K562 (cell line): ENCODE data around the gene TUBA4B. TPM values are rescaled to one million over a fixed set of nuclear protein-coding genes. Genes with fewer than 3 reads are reported as not detected.

Experiments
- CSDE1 ChIP-seq, 2 experiments: fragments of 450-650 bp; IDR thresholded peaks; 2 replicates each; pipeline ENCODE4 v1.6.1; 2016; ENCODE audit warnings: mild to moderate bottlenecking in 1 of 2
- E2F8 ChIP-seq: fragments of 450-650 bp; IDR thresholded peaks from 2 replicates; pipeline ENCODE4 v1.7.1; 2018; ENCODE audit warnings: mild to moderate bottlenecking, low read depth; ENCODE audit not compliant: partially characterized antibody
- LCOR ChIP-seq: sonication (generic); formaldehyde crosslinking; IDR thresholded peaks from 2 replicates; pipeline ENCODE4 v1.8.0; 2022; ENCODE audit warnings: mild to moderate bottlenecking, missing genetic modification reagents
- TEAD1 ChIP-seq, 2 experiments: fragments of 450-650 bp in 1 of 2; sonication (generic) in 1 of 2; formaldehyde crosslinking; IDR thresholded peaks; 2 replicates each; pipeline versions ENCODE4 v1.4.0 to v1.8.0; 2020 to 2022; ENCODE audit warnings: mild to moderate bottlenecking in 2 of 2, missing genetic modification reagents in 1 of 2
- TSC22D4 ChIP-seq: fragments of 450-650 bp; IDR thresholded peaks from 2 replicates; pipeline ENCODE4 v1.6.1; 2016; ENCODE audit warnings: missing genetic modification characterization, missing biosample characterization, control low read depth
- polyA plus RNA-seq, 8 experiments: library from polyadenylated mRNA; depleted of rRNA in 4 of 8; stranded (reverse) in 5 of 8; unstranded in 3 of 8; fragments of >200 nt; fragmentation: Nextera tagmentation in 2 of 8; fragmentation: Illumina TruSeq in 1 of 8; extraction: Ambion mirVana in 2 of 8; extraction: Trizol in 1 of 8; gene quantifications; 2 replicates each; pipeline versions ENCODE4 v1.2.1 to v1.2.3, GENCODE V29; 2011 to 2014; ENCODE audit warnings: inconsistent platforms in 1 of 8, missing spikeins in 1 of 8
- total RNA-seq, 7 experiments: library from RNA; depleted of rRNA in 6 of 7; stranded (reverse); fragments of >200 nt in 6 of 7; fragmentation: Illumina TruSeq in 2 of 7; extraction: Trizol in 2 of 7; gene quantifications; 2 replicates each; pipeline versions ENCODE4 v1.2.1 to v1.2.3, GENCODE V29; 2011 to 2021; ENCODE audit warnings: low replicate concordance in 1 of 7
- TF ChIP-seq, protein P1 (sequence below): sonication (generic); formaldehyde crosslinking; IDR thresholded peaks from 2 replicates; pipeline ENCODE4 v1.8.0; 2022; ENCODE audit warnings: missing genetic modification reagents, mild to moderate bottlenecking, moderate library complexity, borderline replicate concordance
- TF ChIP-seq, protein P2 (sequence below): sonication (generic); formaldehyde crosslinking; IDR thresholded peaks from 2 replicates; pipeline ENCODE4 v1.9.0; 2022; ENCODE audit warnings: mild to moderate bottlenecking, missing genetic modification reagents

Gene TUBA4B
- total and polyA plus RNA-seq, 9 of the 15 experiments (the other 6 are each of a cell fraction or from before 2014, with no cell fraction given) = 0.04 TPM; not detected in 8

GRCh38 chr2:219252900-219253752 lies at the start of gene TUBA4B (continued):
- TF ChIP-seq E2F8 (no peak), CSDE1 (IDR thresholded peaks at IDR 0.05) (no peak), LCOR (CRISPR knock-in tag) (0 out of 2 replicates have a peak, but pooled peaks have one; percentile 20), TEAD1 (CRISPR knock-in tag; IDR thresholded peaks at IDR 0.05) (0 out of 4 replicates have a peak, but pooled peaks of 1 of the 2 experiments have one; percentile 20), TSC22D4 (tag) (no peak)
- TF ChIP-seq, protein P1, sequence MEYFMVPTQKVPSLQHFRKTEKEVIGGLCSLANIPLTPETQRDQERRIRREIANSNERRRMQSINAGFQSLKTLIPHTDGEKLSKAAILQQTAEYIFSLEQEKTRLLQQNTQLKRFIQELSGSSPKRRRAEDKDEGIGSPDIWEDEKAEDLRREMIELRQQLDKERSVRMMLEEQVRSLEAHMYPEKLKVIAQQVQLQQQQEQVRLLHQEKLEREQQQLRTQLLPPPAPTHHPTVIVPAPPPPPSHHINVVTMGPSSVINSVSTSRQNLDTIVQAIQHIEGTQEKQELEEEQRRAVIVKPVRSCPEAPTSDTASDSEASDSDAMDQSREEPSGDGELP (CRISPR knock-in tag) = peak; percentile 59; the same call in 1 of the 2 replicates
- TF ChIP-seq, protein P2, sequence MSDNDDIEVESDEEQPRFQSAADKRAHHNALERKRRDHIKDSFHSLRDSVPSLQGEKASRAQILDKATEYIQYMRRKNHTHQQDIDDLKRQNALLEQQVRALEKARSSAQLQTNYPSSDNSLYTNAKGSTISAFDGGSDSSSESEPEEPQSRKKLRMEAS = peak; percentile 71
